ENCODE measurements around the gene PBXIP1. TPM values are rescaled to one million over a fixed set of nuclear protein-coding genes. Genes with fewer than 3 reads are reported as not detected.
A peak's percentile ranks its signal among the peaks of the same experiment; 100 is the strongest.

PBXIP1 gene
- total RNA-seq, 1 experiment from 2014 or later: 26.5 TPM

GRCh38 chr1:154992721-154993571 lies 37.0 kb upstream of the PBXIP1 start:
- TF ChIP-seq ARID4B (CRISPR knock-in tag; IDR thresholded peaks at IDR 0.05; ENCODE audit: borderline replicate concordance) (no peak), ZBTB21 (CRISPR knock-in tag; IDR thresholded peaks at IDR 0.05; ENCODE audit: borderline replicate concordance) (no peak), ATF6 (CRISPR knock-in tag; IDR thresholded peaks at IDR 0.05) (no peak), CREM (CRISPR knock-in tag; IDR thresholded peaks at IDR 0.05) (no peak), RELA (CRISPR knock-in tag; IDR thresholded peaks at IDR 0.05; ENCODE audit: borderline replicate concordance) (no peak), ATF2 (CRISPR knock-in tag; IDR thresholded peaks at IDR 0.05; ENCODE audit: borderline replicate concordance, low read depth) (no peak), PRRX2 (CRISPR knock-in tag; IDR thresholded peaks at IDR 0.05) (no peak), CREB1 (CRISPR knock-in tag; IDR thresholded peaks at IDR 0.05) (no peak), SP1 (CRISPR knock-in tag; conservative IDR thresholded peaks at IDR 0.05) (no peak), NR3C1 (CRISPR knock-in tag; conservative IDR thresholded peaks at IDR 0.05; ENCODE audit: low read depth) (no peak), FOXK1 (CRISPR knock-in tag; IDR thresholded peaks at IDR 0.05) (no peak), ZNF671 (CRISPR knock-in tag; IDR thresholded peaks at IDR 0.05) (no peak), MLX (CRISPR knock-in tag; IDR thresholded peaks at IDR 0.05) (no peak), CTCF (IDR thresholded peaks at IDR 0.05) (no peak), ZNF423 (CRISPR knock-in tag; IDR thresholded peaks at IDR 0.05) (no peak)
- peak overlapping the region; percentile 70 for H3K27ac Mint-ChIP-seq
- no peaks in the 10 kb centered on the region; the same call in 1 of the 2 replicates for H3K27me3 Mint-ChIP-seq (ENCODE audit: low read depth)
- no peaks in the 10 kb centered on the region for H3K9me3 Mint-ChIP-seq
- CTCF ChIA-PET: interaction anchor here (0.5 to 10.3 kb wide), 23 partner anchors 9 to 180 kb away, joined by 3 to 176 read pairs (median 5); partner anchors contain the start of genes ADAM15, FLAD1, KRTCAP2 and PBXIP1
- POLR2A ChIA-PET: interaction anchor here (0.5 to 13.0 kb wide), 6 partner anchors 9 to 88 kb away, joined by 3 to 176 read pairs (median 4); partner anchors contain the start of genes CKS1B, FLAD1 and SHC1
- peaks cover 11% of the 10 kb centered on the region; the same call in 1 of the 2 replicates for H3K4me1 Mint-ChIP-seq
- no peak overlapping the region for H3K4me3 Mint-ChIP-seq
- peak; percentile 56 for ATAC-seq
- peaks cover 19% of the 10 kb centered on the region for H3K36me3 Mint-ChIP-seq
- DNase-seq (ENCODE audit: low spot score): no peak

All from WTC11 (cell line).